HepG2 (cell line): ENCODE data around the gene TPX2. TPM values are rescaled to one million over a fixed set of nuclear protein-coding genes. Genes with fewer than 3 reads are reported as not detected.

Experiments
- EP300 ChIP-seq, 3 experiments: sonication (generic) in 1 of 3; formaldehyde crosslinking in 1 of 3; IDR thresholded peaks; 2 replicates each; pipeline versions ENCODE4 v1.5.1 to v1.6.1; 2011 to 2020; ENCODE audit warnings: low read depth in 2 of 3, low read length in 2 of 3, borderline replicate concordance in 1 of 3, improper control_type of control experiment in 1 of 3, mild to moderate bottlenecking in 1 of 3, missing genetic modification reagents in 1 of 3, moderate library complexity in 1 of 3
- HINFP ChIP-seq: sonication (generic); formaldehyde crosslinking; IDR thresholded peaks from 2 replicates; pipeline ENCODE4 v1.4.0; 2020; ENCODE audit warnings: low read depth, mild to moderate bottlenecking, missing genetic modification reagents
- HOXA7 ChIP-seq: sonication (generic); formaldehyde crosslinking; IDR thresholded peaks from 2 replicates; pipeline ENCODE4 v1.8.1; 2022; ENCODE audit warnings: mild to moderate bottlenecking, missing genetic modification reagents, moderate library complexity
- MXD3 ChIP-seq: IDR thresholded peaks from 2 replicates; pipeline ENCODE4 v1.6.1; 2016; ENCODE audit warnings: mild to moderate bottlenecking, missing biosample characterization, missing genetic modification reagents
- PCBP1 ChIP-seq: fragments of 200-400 bp; formaldehyde crosslinking; IDR thresholded peaks from 2 replicates; pipeline ENCODE4 v1.6.1; 2017; ENCODE audit warnings: mild to moderate bottlenecking, low read depth, low read length, borderline replicate concordance
- PPARG ChIP-seq: conservative IDR thresholded peaks from 2 replicates; pipeline ENCODE4 v1.6.1; 2016; ENCODE audit warnings: missing biosample characterization, missing genetic modification reagents
- PRDM15 ChIP-seq: sonication (generic); formaldehyde crosslinking; IDR thresholded peaks from 2 replicates; pipeline ENCODE4 v1.4.0; 2020; ENCODE audit warnings: missing genetic modification reagents
- RARA ChIP-seq: IDR thresholded peaks from 2 replicates; pipeline ENCODE4 v1.6.1; 2016; ENCODE audit warnings: missing genetic modification reagents, missing compliant biosample characterization
- RARG ChIP-seq: sonication (generic); formaldehyde crosslinking; IDR thresholded peaks from 2 replicates; pipeline ENCODE4 v1.4.0; 2020; ENCODE audit warnings: low read depth, mild to moderate bottlenecking, missing genetic modification reagents
- RNF2 ChIP-seq: fragments of 450-650 bp; conservative IDR thresholded peaks from 2 replicates; pipeline ENCODE4 v1.6.1; 2016; ENCODE audit warnings: low read depth
- SATB2 ChIP-seq: sonication (generic); formaldehyde crosslinking; IDR thresholded peaks from 2 replicates; pipeline ENCODE4 v1.5.0; 2020; ENCODE audit warnings: missing genetic modification reagents
- ZFP62 ChIP-seq: sonication (generic); formaldehyde crosslinking; IDR thresholded peaks from 2 replicates; pipeline ENCODE4 v1.4.0; 2020; ENCODE audit warnings: missing genetic modification reagents
- ZFP91 ChIP-seq: sonication (generic); formaldehyde crosslinking; IDR thresholded peaks from 2 replicates; pipeline ENCODE4 v1.9.0; 2022; ENCODE audit warnings: missing genetic modification reagents, mild to moderate bottlenecking, borderline replicate concordance
- ZNF180 ChIP-seq: sonication (generic); formaldehyde crosslinking; IDR thresholded peaks from 2 replicates; pipeline ENCODE4 v1.4.0; 2020; ENCODE audit warnings: low read depth, missing genetic modification reagents, borderline replicate concordance
- ZNF432 ChIP-seq: sonication (generic); formaldehyde crosslinking; IDR thresholded peaks from 2 replicates; pipeline ENCODE4 v1.5.0; 2020; ENCODE audit warnings: missing genetic modification reagents, mild to moderate bottlenecking, borderline replicate concordance
- ZNF558 ChIP-seq: sonication (generic); formaldehyde crosslinking; IDR thresholded peaks from 2 replicates; pipeline ENCODE4 v1.9.0; 2022; ENCODE audit warnings: mild to moderate bottlenecking, missing genetic modification reagents, borderline replicate concordance
- ZNF629 ChIP-seq: sonication (generic); formaldehyde crosslinking; conservative IDR thresholded peaks from 2 replicates; pipeline ENCODE4 v1.5.0; 2020; ENCODE audit warnings: missing genetic modification reagents
- ZNF639 ChIP-seq: conservative IDR thresholded peaks from 2 replicates; pipeline ENCODE4 v1.6.1; 2018; ENCODE audit warnings: missing genetic modification reagents
- polyA plus RNA-seq, 8 experiments: library from polyadenylated mRNA; depleted of rRNA in 3 of 8; stranded (reverse) in 7 of 8; unstranded in 1 of 8; fragments of >200 nt; fragmentation: Illumina TruSeq in 4 of 8; extraction: Trizol in 4 of 8; gene quantifications; 2 replicates each; pipeline versions ENCODE4 v1.2.1 to v1.2.3, GENCODE V29; 2011 to 2016; ENCODE audit warnings: low read depth in 4 of 8, missing spikeins in 1 of 8, mixed read lengths in 1 of 8; ENCODE audit not compliant: insufficient read depth in 1 of 8
- total RNA-seq, 5 experiments: library from RNA; depleted of rRNA; stranded (reverse); fragments of >200 nt; fragmentation: Illumina TruSeq; extraction: Trizol; gene quantifications; 2 replicates each; pipeline ENCODE4 v1.2.3, GENCODE V29; 2016; ENCODE audit warnings: low read depth in 1 of 5

Gene TPX2
- total and polyA plus RNA-seq, 2 of the 13 experiments (the other 11 are each of a cell fraction or from before 2014, with no cell fraction given), result 34.3 to 124 TPM

GRCh38 chr20:31719644-31720485, 19.2 kb upstream of the TPX2 start (continued):
- no peak for TF ChIP-seq ZNF180 (CRISPR knock-in tag)
- TF ChIP-seq ZNF558 (CRISPR knock-in tag), result no peak
- no peak for TF ChIP-seq ZFP62
- TF ChIP-seq PCBP1, result no peak
- no peak for TF ChIP-seq ZFP91 (CRISPR knock-in tag)
- TF ChIP-seq RNF2, result no peak
- 0 out of 2 replicates have a peak, but pooled peaks have one; percentile 48 for TF ChIP-seq ZNF639 (CRISPR knock-in tag)
- no peak; the same call in 1 of the 2 replicates for TF ChIP-seq MXD3 (CRISPR knock-in tag)
- TF ChIP-seq HINFP (CRISPR knock-in tag), result no peak
- TF ChIP-seq EP300 (IDR thresholded peaks at IDR 0.05; ENCODE audit: low read depth in 2 of 2, low read length in 2 of 2), result peak; percentile 70 to 99; a peak in 3 of 4 replicates
- peak; percentile 88 for TF ChIP-seq EP300 (CRISPR knock-in tag; IDR thresholded peaks at IDR 0.05; ENCODE audit: borderline replicate concordance)
- no peak for TF ChIP-seq HOXA7 (CRISPR knock-in tag)
- peak; percentile 99 for TF ChIP-seq RARA
- TF ChIP-seq PRDM15 (CRISPR knock-in tag), result peak; percentile 54; the same call in 1 of the 2 replicates
- peak; percentile 93 for TF ChIP-seq PPARG
- TF ChIP-seq ZNF629 (CRISPR knock-in tag), result peak; percentile 58
- TF ChIP-seq RARG (CRISPR knock-in tag), result no peak
- TF ChIP-seq ZNF432 (CRISPR knock-in tag), result no peak
- TF ChIP-seq SATB2 (CRISPR knock-in tag), result peak; percentile 86; the same call in 1 of the 2 replicates
